GM19023 (cell line): Measurements from ENCODE around the gene HMG20B.

ENCODE experiments used
- ATAC-seq: cut with Tn5 transposase; IDR thresholded peaks from one replicate; pipeline ENCODE4 v1.9.1; 2021; ENCODE audit warnings: mild to moderate bottlenecking, moderate library complexity; ENCODE audit not compliant: unreplicated experiment

The HMG20B gene

GRCh38 chr19:3605770-3606169 lies 33.0 kb downstream of the HMG20B start:
- no peak for ATAC-seq

- ATAC-seq: no peak
Observed at GRCh38 chr19:3606174-3606689, 33.5 kb downstream of the HMG20B start.

- no peak for ATAC-seq
Observed at GRCh38 chr19:3606690-3607289, 34.0 kb downstream of the HMG20B start, which contains the start of gene TBXA2R. Gene TBXA2R, minus strand, starts transcription at chr19:3606875. Its CDS starts 6,241 bp downstream, at chr19:3600634.

GRCh38 chr19:3607303-3608078 lies 34.7 kb downstream of the HMG20B start:
- no peak for ATAC-seq

- no peak for ATAC-seq
Observed at GRCh38 chr19:3608079-3608641, 35.4 kb downstream of the HMG20B start.

- no peak for ATAC-seq
Observed at GRCh38 chr19:3608750-3609322, 36.1 kb downstream of the HMG20B start.

GRCh38 chr19:3609779-3610719 lies 37.3 kb downstream of the HMG20B start:
- ATAC-seq: no peak

- no peak for ATAC-seq
Observed at GRCh38 chr19:3610745-3611717, 38.3 kb downstream of the HMG20B start.

GRCh38 chr19:3611841-3612240 lies 39.1 kb downstream of the HMG20B start:
- ATAC-seq: no peak

- no peak for ATAC-seq
Observed at GRCh38 chr19:3612330-3612729, 39.6 kb downstream of the HMG20B start.

GRCh38 chr19:3612901-3613741 lies 40.4 kb downstream of the HMG20B start:
- ATAC-seq: no peak

GRCh38 chr19:3613818-3614661 lies 41.3 kb downstream of the HMG20B start:
- no peak for ATAC-seq

GRCh38 chr19:3614858-3615505 lies 42.2 kb downstream of the HMG20B start:
- ATAC-seq: no peak

- ATAC-seq: no peak
Observed at GRCh38 chr19:3615524-3616135, 42.9 kb downstream of the HMG20B start.

GRCh38 chr19:3617463-3617862 lies 44.7 kb downstream of the HMG20B start:
- ATAC-seq: no peak

GRCh38 chr19:3618144-3618810 lies 45.5 kb downstream of the HMG20B start:
- ATAC-seq: no peak
